Kasumi-1 (cell line): ENCODE results near the gene IL22RA1.

ENCODE experiments used
- DNase-seq, 2 experiments: peaks; one replicate each; lab custom pipeline; 2025; lab: John Stamatoyannopoulos, UW

IL22RA1 gene, protein sequence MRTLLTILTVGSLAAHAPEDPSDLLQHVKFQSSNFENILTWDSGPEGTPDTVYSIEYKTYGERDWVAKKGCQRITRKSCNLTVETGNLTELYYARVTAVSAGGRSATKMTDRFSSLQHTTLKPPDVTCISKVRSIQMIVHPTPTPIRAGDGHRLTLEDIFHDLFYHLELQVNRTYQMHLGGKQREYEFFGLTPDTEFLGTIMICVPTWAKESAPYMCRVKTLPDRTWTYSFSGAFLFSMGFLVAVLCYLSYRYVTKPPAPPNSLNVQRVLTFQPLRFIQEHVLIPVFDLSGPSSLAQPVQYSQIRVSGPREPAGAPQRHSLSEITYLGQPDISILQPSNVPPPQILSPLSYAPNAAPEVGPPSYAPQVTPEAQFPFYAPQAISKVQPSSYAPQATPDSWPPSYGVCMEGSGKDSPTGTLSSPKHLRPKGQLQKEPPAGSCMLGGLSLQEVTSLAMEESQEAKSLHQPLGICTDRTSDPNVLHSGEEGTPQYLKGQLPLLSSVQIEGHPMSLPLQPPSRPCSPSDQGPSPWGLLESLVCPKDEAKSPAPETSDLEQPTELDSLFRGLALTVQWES

DNA sequence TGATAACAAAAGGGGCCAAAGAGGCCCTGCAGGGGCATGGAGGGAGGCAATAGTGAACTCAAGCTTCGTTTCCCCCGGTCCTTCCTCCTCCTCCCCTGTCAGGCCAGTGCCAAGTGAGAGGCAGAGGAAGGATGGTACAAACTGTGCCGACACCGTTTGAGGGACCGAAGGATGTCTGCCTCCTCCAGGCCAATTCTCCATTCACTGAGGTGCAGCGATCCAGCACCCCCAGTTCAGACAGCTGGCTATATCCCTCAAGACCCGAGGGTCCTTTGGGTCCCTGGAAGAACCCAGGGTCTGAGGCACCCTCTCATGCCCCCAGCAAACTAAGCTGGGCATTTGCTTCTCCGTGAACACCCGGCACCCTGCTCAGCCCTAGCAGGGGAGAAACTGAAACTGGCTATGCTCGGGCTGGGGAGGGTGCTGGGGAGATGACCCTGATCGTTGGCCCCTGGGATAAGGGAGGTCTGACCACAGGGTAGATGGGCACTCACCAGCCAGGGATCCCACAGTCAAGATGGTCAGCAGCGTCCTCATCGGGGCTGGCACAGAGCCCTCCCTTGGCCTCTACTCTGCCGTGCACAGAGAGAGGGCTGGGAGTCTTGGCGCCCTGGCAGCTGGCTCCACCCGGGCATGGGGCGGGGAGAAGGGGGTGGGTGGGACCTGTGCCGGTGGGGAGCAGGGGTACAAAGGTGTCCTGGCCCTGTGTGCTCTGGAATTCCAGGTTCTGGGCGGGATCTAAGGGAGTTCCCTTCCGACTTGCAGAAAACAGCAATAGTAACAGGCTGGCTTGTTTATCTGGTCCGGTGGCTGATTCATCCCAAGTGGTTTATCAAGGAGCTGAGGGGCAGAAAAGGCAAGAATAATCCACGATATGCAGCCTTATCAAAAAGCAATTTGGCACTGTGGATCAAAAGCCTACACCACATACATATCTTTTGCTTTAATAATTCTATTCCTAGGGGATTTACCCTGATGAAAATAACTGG, at the start of gene IL22RA1:
Gene IL22RA1, minus strand, starts transcription at position 595 of the 989 bp plus-strand sequence. Its CDS starts 58 bp downstream, at position 537.
- no peak for DNase-seq

DNA sequence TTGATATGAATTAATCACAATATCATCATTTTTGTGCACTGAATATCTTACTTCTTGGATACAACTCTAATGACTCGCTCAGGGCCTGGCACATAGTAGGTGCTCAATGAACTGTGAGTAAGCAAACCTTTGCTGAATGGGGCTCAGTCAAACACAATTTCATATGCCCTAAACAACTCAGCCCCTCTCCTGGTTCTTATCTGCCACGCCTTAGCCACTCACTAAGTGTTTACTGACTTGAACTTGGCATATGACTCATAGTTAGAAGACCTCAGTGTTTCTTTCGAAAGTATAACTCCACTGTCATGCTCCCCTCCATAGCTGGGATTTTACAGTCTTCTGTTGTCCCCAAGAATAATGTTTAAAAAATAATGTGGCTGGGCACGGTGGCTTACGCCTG, 48.9 kb upstream of the IL22RA1 start:
- DNase-seq: no peak

DNA sequence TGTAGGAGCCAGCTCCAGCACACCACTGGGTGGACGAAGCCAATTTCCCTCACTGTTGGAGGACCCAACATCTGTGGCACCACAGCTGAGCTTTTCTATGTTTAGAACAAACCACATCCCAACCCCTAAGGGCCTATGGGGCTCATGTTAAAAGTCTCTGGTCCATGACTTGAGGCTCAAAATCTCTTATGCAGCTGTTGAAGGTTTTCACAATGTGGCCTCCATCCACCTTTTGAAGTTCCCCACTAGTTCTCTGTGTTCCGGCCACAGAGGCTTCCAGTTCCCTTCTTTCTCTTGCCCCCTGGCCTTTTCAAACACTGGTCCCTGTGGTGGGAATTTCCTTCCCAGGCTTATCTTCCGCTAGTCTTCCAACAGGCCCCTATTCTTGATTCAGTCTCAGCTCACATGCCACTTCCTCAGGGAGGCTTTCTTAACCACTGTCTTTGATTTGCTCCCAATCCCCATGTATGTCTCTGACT, 48.1 kb upstream of the IL22RA1 start:
- peak in 1 of 2 experiments; percentile 3 for DNase-seq

- no peak for DNase-seq
These were observed 46.6 kb upstream of the IL22RA1 start for GRCh38 chr1:24189528-24189927.

- DNase-seq: no peak
These were observed 44.3 kb upstream of the IL22RA1 start, which contains the start of gene IFNLR1 for GRCh38 chr1:24186993-24187790. TSS of gene IFNLR1 (minus strand) at chr1:24187289. CDS start at chr1:24187248, 41 bp downstream.

DNA sequence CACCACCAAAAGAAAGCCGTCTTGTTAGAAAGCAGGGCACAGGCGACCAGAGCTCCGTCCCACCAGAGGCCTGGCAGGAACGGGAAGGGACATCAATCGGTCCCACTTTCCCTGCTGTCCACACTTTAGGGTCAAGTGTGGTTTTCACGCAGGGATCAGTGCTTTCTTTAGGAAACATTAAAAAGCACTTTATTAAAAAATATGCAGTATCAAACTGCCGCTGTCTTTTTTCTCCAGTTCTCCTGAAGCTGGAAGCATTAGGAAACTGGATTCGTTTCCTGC, 43.7 kb upstream of the IL22RA1 start:
- no peak for DNase-seq

DNA sequence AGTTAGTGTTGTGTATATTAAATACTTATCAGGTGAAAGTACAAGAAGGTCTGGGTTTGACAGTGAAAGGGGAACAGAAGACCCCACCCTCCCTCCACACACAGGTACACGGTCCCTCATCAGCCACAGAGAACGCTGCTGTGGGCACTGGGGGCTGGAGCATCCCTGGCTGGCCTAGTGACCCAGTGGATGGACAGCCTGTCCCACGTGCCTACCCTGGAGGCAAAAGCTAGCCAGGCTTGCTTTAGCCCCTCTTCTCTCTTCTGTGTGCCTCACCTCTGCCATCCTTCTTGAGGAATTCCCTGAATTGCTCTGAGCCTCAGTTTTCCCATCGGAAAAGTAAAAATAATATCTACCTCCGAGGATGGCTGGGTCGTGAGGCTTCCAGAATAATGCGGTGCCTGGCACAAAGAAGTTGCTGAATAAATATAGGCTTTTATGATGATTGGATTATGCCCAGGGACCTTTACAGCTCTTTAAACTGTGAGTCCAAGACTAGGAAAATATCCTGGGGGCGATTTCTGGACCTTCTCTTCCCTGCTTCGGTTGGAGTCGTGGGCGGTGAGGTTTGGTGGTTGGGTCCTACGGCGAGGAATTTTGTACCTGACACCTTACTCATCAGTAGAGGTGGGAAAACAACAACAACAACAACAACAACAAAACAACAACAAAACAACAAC, 43.2 kb upstream of the IL22RA1 start:
- no peak for DNase-seq

DNA sequence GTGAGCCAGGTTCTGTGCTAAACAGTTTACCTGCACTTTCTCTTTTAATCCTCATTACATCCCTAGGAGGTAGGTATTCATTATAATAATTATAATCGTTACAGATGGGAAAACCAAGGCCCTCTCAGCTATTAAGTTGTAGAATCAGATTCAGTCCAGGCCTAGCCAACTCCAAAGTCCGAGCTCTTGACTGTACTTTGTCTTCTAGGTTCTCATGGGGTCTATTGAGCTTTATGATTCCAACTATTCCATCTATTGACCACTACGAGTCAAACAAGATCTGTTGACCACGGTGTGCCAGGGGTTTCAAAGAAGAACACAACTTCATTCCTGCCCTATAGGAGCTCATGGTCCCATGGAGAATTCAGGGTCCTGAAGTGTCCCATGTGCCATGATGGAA, 42.1 kb upstream of the IL22RA1 start:
- DNase-seq: no peak

DNA sequence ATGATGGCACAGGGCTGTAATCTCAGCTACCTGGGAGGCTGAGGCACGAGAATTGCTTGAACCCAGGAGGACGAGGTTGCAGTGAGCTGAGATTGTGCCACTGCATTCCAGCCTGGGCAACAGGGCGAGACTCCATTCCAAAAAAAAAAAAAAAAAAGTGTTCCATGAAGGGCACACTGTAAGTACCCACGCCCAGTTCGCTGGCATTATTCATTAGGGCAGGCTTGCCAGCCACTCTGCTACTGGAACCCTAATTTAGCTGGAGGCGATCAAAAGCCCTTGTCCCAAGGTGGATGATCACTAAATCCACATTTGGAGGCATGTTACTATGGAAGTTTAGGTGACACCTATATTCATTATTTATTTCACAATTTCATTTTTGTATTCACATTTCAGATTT, 39.1 kb upstream of the IL22RA1 start:
- DNase-seq: no peak

- DNase-seq: no peak
These were observed 38.7 kb upstream of the IL22RA1 start for GRCh38 chr1:24181619-24182018.

DNA sequence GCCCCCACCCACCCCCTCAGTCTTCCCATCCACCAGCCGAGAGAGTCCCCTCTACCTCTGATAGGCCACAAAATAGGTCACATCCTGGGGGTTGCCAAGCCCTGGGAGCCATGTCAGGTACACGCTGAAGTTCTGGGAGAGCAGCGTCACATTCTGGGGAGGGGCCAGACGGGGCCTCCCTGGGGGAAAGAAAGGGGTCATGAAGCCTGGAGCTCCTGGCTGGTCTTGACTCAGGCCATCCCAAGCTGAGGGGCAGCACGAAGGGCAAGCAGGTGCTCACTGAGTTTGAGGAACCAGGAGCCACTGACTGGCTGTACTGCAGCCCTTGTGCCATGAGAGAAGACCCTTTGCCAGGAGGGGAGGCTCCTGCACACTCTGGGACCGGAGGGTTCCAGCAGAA, 37.7 kb upstream of the IL22RA1 start:
- DNase-seq: no peak

- DNase-seq: no peak
These were observed 36.4 kb upstream of the IL22RA1 start for GRCh38 chr1:24179251-24179840.

DNA sequence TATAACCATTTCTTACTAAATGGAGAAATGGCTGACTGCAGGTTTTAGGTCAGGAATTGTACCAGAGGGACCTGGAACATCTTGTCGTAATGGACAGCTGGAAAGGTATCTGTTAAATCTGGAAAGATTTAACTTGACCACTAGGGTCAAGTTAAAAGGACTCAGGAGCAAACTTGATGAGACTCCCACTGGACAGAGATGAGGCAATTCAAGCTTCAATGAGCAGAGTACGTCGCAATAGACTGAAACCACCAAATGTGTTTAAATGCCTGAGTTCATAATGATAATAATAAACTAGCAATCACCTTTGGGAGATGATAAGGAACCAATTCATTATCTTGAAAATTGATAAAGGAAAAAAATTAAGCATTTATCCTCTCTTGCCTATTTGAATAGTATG, 35.5 kb upstream of the IL22RA1 start:
- no peak for DNase-seq

GRCh38 chr1:24177161-24177560, 34.2 kb upstream of the IL22RA1 start:
- DNase-seq: no peak

- DNase-seq: no peak
These were observed 32.3 kb upstream of the IL22RA1 start for GRCh38 chr1:24175033-24175755.

GRCh38 chr1:24173638-24174575, 31.0 kb upstream of the IL22RA1 start:
- no peak for DNase-seq

GRCh38 chr1:24172598-24172997, 29.7 kb upstream of the IL22RA1 start:
- DNase-seq: no peak

- DNase-seq: no peak
These were observed 26.3 kb upstream of the IL22RA1 start for GRCh38 chr1:24169286-24169685.

DNA sequence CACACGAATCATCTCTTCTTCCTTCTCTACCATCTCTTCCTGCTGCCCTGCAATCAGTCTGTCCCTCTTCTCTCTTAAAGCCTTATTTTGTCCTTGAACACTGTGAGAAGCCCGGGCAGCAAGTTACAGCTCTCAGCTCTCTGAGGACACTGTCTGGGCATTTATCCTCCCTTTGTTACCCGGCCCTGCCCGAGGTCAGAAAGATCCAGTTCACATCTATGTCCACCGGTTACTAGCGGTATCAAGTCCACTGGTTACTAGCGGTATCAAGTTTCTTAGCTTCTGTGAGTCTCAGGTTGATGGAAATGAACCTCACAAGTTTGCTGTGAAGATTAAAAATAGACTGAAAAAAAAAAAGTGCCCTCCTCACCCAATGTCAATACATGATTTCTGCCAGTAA, 25.3 kb upstream of the IL22RA1 start:
- DNase-seq: no peak
